ENCODE results near the gene TAL2.

TAL2 gene

DNA sequence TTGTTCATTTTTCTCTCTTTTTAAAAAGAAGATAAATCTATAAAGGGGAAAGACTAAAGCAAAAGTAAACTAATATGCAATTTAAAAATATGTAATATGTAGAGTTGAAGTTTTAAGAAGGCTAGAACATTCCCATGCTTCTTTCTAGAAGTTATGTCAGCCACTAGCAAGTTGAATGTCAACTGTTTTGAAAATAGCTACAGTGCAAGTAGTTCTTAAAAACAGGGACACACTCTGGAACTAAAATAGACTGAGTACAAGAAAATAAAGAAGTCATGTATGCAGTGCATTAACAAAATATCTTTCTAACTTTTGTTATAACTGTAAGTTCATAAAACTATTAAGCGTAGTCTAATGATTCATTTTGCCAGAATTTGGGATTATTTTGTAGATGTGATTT, 40.0 kb downstream of the TAL2 start:
- in situ Hi-C loops (cut with MboI; ENCODE audit: low sequenced_read_pairs): loop anchor here (25.0 kb wide), 1 partner anchor 90 kb away; no protein-coding TSS in a partner anchor

DNA sequence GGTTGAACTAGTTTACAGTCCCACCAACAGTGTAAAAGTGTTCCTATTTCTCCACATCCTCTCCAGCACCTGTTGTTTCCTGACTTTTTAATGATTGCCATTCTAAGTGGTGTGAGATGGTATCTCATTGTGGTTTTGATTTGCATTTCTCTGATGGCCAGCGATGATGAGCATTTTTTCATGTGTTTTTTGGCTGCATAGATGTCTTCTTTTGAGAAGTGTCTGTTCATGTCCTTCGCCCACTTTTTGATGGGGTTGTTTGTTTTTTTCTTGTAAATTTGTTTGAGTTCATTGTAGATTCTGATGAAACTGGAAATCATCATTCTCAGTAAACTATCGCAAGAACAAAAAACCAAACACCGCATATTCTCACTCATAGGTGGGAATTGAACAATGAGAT, 41.4 kb downstream of the TAL2 start:
- in situ Hi-C loops (cut with MboI; ENCODE audit: low sequenced_read_pairs): loop anchor here (25.0 kb wide), 1 partner anchor 91 kb away; no protein-coding TSS in a partner anchor

DNA sequence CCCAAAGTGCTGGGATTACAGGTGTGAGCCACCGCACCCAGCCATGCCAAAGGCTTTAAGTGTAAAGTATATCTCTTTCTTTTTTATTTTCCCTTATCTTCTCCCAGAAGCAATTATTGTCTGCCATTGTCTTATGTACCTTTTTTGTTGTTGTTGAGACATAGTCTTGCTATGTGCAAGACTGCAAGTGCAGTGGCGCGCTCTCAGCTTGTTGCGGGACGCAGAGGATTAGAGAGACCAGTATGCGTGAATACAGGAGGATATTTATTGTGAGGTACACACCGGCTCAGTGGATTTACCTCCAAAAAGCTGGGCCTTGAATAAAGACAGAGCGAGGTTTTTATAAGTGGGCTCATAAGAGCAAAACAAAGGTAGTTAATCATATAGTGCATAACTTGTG, 43.9 kb downstream of the TAL2 start:
- in situ Hi-C loops (cut with MboI; ENCODE audit: low sequenced_read_pairs): loop anchor here (25.0 kb wide), 1 partner anchor 94 kb away; no protein-coding TSS in a partner anchor

GRCh38 chr9:105708405-105708804, 46.1 kb downstream of the TAL2 start:
- in situ Hi-C loops (cut with MboI; ENCODE audit: low sequenced_read_pairs): loop anchor here (25.0 kb wide), 1 partner anchor 96 kb away; no protein-coding TSS in a partner anchor

- in situ Hi-C loops (cut with MboI; ENCODE audit: low sequenced_read_pairs): loop anchor here (25.0 kb wide), 1 partner anchor 98 kb away; no protein-coding TSS in a partner anchor
These were observed 48.4 kb downstream of the TAL2 start for GRCh38 chr9:105710638-105711037.

DNA sequence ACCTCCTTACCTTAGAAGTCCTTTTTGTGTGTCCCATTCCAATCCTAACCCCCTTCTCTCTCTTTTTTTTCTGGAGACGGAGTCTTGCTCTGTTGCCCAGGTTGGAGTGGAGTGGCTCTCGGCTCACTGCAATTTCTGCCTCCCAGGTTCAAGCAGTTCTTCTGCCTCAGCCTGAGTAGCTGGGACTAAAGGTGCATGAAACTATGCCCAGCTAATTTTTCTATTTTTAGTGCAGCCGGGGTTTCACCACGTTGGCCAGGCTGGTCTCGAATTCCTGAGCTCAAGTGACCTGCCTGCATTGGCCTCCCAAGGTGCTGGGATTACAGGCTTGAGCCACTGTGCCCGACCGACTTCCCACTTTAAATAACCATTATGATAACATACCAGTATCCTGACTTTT, 49.6 kb downstream of the TAL2 start:
- in situ Hi-C loops (cut with MboI; ENCODE audit: low sequenced_read_pairs): loop anchor here (25.0 kb wide), 1 partner anchor 100 kb away; no protein-coding TSS in a partner anchor

DNA sequence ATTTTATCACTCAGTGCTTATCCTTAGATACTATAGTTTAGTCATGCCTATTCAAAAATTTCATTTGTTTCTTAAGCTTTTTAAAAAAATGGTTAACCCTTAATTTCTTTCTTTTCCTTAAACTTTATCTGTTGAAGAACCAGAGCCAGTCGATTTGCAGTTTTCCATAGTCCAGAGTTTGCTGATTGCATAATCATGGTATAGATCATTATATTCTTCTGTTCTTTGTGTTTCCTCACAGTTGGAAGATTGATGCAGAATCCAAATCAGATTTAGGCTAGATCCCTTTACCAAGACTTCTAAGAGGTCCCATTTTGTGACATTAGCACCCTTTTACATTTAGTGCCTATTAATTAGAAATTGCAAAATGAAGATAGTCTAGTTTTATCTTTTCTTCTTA, 50.0 kb downstream of the TAL2 start:
- in situ Hi-C loops (cut with MboI; ENCODE audit: low sequenced_read_pairs): loop anchor here (25.0 kb wide), 1 partner anchor 100 kb away; no protein-coding TSS in a partner anchor
